ENCODE data around the gene KCNAB2.

DNA sequence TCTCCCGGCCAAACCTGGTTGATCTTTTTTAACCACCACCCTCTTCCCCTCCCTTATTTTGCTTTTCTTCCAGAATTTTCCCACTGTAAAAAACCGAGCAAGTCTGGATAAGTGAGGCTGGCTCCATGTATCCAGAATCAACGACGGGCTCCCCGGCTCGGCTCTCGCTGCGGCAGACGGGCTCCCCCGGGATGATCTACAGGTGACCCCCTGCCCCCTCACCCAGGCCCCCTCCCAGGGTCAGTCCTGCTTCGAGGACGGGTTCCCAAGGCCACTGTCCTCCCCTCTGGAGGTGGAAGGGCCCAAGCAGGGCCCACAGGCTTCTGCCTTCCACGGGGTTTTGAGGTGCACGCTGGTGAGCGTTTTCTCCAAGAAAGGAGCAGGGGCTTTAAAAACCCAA is 5.2 kb upstream of the KCNAB2 start:
- TF ChIP-seq CTCF (IDR thresholded peaks at IDR 0.05) (no peak), POLR2A (IDR thresholded peaks at IDR 0.05) (no peak)

Measured in lower leg skin (tissue), 3 donors.